Neutrophil (primary cell): ENCODE data around the gene GFPT1.
"Not testable (repeated sequence)": the region's sequence is repeated elsewhere in the genome, so short reads cannot be mapped to it uniquely, and the experiment has no call there.

Experiments
- H3K27ac ChIP-seq: fragments of 200-600 bp; sonication (generic); 2 replicates; pipeline ENCODE4 v1.5.1; 2016; ENCODE audit warnings: mild to moderate bottlenecking, moderate library complexity
- H3K27me3 ChIP-seq: fragments of 200-600 bp; sonication (generic); 2 replicates; pipeline ENCODE4 v1.6.0; 2016; ENCODE audit warnings: mild to moderate bottlenecking
- H3K36me3 ChIP-seq: fragments of 200-600 bp; sonication (generic); 2 replicates; pipeline ENCODE4 v1.5.1; 2017
- H3K4me1 ChIP-seq, 2 experiments: fragments of 200-600 bp in 1 of 2; sonication (generic) in 1 of 2; 1 replicate in 1 of 2; 2 replicates in 1 of 2; pipeline versions ENCODE4 v1.5.1 to v1.6.1; 2013 to 2016; ENCODE audit warnings: low read depth in 1 of 2, low read length in 1 of 2, mild to moderate bottlenecking in 1 of 2, moderate library complexity in 1 of 2; ENCODE audit not compliant: control insufficient read depth in 1 of 2, insufficient read depth in 1 of 2
- H3K4me3 ChIP-seq, 2 experiments: fragments of 200-600 bp in 1 of 2; sonication (generic) in 1 of 2; 1 replicate in 1 of 2; 2 replicates in 1 of 2; pipeline ENCODE4 v1.5.1; 2013 to 2016; ENCODE audit warnings: low read depth in 1 of 2, low read length in 1 of 2, mild to moderate bottlenecking in 1 of 2, moderate library complexity in 1 of 2
- H3K9me3 ChIP-seq: fragments of 200-600 bp; sonication (generic); 2 replicates; pipeline ENCODE4 v1.5.1; 2016
- TF ChIP-seq, protein P1 (sequence below): fragments of 200-600 bp; sonication (generic); IDR thresholded peaks from 2 replicates; pipeline ENCODE4 v1.5.1; 2016; ENCODE audit warnings: antibody characterized with exemption

Gene GFPT1

DNA sequence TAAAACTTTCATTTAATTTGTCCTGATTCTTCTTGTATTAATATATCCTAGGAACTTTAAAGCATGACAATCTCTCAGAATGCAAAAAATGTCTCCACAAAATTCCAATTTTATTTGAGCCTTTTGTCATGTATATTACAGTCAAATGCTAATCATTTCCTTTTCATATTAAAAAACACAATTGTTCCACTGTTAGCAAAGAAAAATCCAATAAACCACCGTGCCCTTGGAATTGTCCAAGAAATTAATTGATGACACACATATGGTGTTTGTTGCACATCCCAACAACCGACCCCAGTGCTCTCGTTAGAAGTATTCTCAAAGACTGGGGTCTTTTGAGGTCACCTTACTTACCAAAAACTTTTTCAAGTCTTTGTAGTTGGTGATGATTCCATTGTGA, 28.1 kb downstream of the GFPT1 start:
- H3K9me3 ChIP-seq: no peaks in the 10 kb centered on the region
- H3K27ac ChIP-seq: no peak overlapping the region
- H3K27me3 ChIP-seq: no peaks in the 10 kb centered on the region
- no peaks in the 10 kb centered on the region for H3K4me1 ChIP-seq
- peaks cover 90% of the 10 kb centered on the region for H3K36me3 ChIP-seq
- H3K4me3 ChIP-seq: no peak overlapping the region
- TF ChIP-seq, protein P1, sequence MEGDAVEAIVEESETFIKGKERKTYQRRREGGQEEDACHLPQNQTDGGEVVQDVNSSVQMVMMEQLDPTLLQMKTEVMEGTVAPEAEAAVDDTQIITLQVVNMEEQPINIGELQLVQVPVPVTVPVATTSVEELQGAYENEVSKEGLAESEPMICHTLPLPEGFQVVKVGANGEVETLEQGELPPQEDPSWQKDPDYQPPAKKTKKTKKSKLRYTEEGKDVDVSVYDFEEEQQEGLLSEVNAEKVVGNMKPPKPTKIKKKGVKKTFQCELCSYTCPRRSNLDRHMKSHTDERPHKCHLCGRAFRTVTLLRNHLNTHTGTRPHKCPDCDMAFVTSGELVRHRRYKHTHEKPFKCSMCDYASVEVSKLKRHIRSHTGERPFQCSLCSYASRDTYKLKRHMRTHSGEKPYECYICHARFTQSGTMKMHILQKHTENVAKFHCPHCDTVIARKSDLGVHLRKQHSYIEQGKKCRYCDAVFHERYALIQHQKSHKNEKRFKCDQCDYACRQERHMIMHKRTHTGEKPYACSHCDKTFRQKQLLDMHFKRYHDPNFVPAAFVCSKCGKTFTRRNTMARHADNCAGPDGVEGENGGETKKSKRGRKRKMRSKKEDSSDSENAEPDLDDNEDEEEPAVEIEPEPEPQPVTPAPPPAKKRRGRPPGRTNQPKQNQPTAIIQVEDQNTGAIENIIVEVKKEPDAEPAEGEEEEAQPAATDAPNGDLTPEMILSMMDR: no peak

DNA sequence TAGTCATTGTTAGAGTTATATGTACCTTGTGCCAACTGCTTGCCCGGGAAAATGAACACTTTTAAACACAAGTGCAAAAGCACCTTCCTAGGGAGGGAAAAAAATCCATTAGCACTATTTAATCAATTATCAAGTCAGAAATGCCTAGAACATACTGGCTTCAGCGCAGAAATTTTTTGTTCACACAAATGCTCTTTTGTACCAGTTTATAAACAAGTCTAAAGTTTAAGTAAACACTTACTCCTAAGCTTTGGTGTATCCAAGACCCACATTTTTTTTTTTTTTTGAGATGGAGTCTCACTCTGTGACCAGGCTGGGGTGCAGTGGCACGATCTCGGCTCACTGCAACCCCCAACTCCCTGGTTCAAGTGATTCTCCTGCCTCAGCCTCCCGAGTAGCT, 30.6 kb downstream of the GFPT1 start:
- TF ChIP-seq, protein P1: no peak
- Histone ChIP-seq H3K27ac (no peak overlapping the region), H3K27me3 (no peaks in the 10 kb centered on the region), H3K9me3 (no peaks in the 10 kb centered on the region), H3K4me1 (no peaks in the 10 kb centered on the region), H3K4me3 (no peak overlapping the region), H3K36me3 (peaks cover 88% of the 10 kb centered on the region)

DNA sequence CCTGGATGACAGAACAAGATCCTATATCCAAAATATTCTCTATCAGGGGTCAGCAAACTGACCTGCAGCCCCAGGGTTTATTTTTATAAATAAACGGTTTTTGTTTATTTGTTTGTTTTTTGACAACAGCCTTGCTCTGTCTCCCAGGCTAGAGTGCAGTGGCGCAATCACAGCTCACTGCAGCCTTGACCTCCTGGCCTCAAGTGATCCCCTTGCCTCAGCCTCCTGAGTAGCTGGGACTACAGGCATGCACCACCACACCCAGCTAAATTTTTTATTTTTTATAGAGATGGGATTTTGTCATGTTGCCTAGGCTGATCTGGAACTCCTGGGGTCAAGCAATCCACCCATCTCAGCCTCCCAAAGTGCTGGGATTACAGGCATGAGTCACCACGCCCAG, 32.1 kb downstream of the GFPT1 start:
- H3K4me3 ChIP-seq, H3K4me1 ChIP-seq, H3K27me3 ChIP-seq, H3K27ac ChIP-seq, H3K9me3 ChIP-seq: not testable (repeated sequence)
- H3K36me3 ChIP-seq: peaks cover 80% of the 10 kb centered on the region

DNA sequence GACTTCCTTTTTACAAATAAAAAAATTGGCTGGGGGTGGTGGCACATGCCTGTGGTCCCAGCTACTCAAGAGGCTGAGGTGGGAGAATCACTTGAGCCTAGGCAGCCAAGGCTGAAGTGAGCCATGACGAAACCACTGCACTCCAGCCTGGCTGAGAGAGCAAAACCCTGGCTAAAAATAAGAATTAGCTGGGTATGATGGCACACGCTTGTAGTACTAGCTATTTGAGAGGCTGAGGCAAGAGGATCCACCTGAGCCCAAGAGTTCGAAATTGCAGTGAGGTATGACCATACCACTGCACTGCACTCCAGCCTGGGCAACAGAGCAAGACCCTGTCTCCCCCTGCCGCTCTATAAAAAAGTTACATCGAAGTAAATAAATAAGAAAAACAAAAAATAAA, 33.7 kb downstream of the GFPT1 start:
- Histone ChIP-seq H3K4me1 (no peaks in the 10 kb centered on the region), H3K9me3 (no peaks in the 10 kb centered on the region), H3K27ac (no peak overlapping the region), H3K36me3 (peaks cover 81% of the 10 kb centered on the region), H3K4me3 (no peak overlapping the region), H3K27me3 (no peaks in the 10 kb centered on the region)
- TF ChIP-seq, protein P1: no peak

DNA sequence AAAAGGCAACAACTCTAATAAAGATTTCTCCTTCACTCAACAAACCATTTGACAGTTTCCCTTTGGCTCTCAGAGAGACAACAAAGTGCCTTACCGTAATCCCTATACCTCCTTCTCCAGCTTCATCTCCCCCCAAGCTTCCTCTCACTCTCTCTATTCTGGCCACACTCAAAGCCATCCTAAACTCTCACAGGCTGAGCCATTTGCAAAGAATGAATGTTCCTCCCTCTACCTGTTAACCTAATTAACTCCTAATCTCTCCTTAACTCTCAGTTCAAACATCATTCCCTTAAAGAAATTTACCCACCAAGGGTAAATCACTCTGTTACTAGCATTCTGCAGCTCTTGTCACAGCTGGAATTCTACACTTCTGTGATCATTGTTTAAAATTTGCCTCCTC, 38.2 kb downstream of the GFPT1 start:
- no peaks in the 10 kb centered on the region for H3K9me3 ChIP-seq
- H3K36me3 ChIP-seq: peaks cover 79% of the 10 kb centered on the region
- no peak overlapping the region for H3K27ac ChIP-seq
- H3K4me1 ChIP-seq: no peaks in the 10 kb centered on the region
- TF ChIP-seq, protein P1: no peak
- H3K27me3 ChIP-seq: no peaks in the 10 kb centered on the region
- H3K4me3 ChIP-seq: no peak overlapping the region

DNA sequence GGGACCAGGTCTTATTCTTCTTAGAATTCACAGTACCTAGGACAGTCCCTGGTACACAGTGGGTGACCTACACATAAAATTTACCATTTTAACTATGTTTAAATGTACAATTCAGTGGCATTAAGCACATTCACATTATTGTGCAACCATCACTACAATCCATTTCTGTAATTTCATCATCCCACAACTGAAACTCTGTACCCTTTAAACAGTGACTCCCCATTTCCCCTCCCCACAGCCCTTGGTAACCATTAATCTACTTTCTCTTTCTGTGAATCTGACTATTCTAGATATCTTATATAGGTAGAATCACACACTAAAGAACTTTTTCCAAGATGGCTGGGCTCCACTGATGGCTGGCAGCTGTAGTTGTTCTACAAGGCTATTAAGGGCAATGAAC, 41.6 kb downstream of the GFPT1 start:
- Histone ChIP-seq H3K4me1 (no peaks in the 10 kb centered on the region), H3K9me3 (no peaks in the 10 kb centered on the region), H3K4me3 (no peak overlapping the region), H3K27me3 (no peaks in the 10 kb centered on the region), H3K36me3 (peaks cover 89% of the 10 kb centered on the region), H3K27ac (no peak overlapping the region)
- TF ChIP-seq, protein P1: no peak
